Measurements from ENCODE around the gene SGMS1.

GRCh38 chr10:50281967-50282522 lies 341.7 kb downstream of the SGMS1 start:
- no peak for TF ChIP-seq EZH2 (IDR thresholded peaks at IDR 0.05; ENCODE audit: insufficient read depth, low read length)
- TF ChIP-seq CTCF (IDR thresholded peaks at IDR 0.05; ENCODE audit: insufficient read depth, low read depth, low read length): no peak
